K562 (cell line): Measurements from ENCODE around the gene CEP43. TPM values are rescaled to one million over a fixed set of nuclear protein-coding genes. Genes with fewer than 3 reads are reported as not detected.

Experiments
- ATAC-seq: fragments of 200-7000 bp; cut with Tn5 transposase; 3 replicates; pipeline ENCODE4 v1.9.1; 2020; ENCODE audit warnings: moderate library complexity
- BruUV-seq: library from RNA; stranded (reverse); fragments of 400-500 nt; replicated peaks from 2 replicates; lab custom pipeline; 2021; lab: Mats Ljungman, UMichigan
- CTCF ChIA-PET: fragments of 300-600 bp; formaldehyde crosslinking; extraction: SDS; loops from one replicate; lab custom pipeline; 2021; ENCODE audit warnings: low intra/inter-chr PET ratio; lab: Yijun Ruan, JAX
- POLR2A ChIA-PET: fragments of 300-600, 350-650 bp; sonication (Branson Sonifier 250); formaldehyde crosslinking; extraction: SDS; loops from one replicate; lab custom pipeline; 2021; ENCODE audit warnings: antibody characterized with exemption, inconsistent platforms; lab: Yijun Ruan, JAX
- DNase-seq, 4 experiments: peaks; one replicate each; pipeline versions ENCODE4 v3.0.0 to v3.0.0-alpha.2; 2011 to 2018; ENCODE audit warnings: low spot score in 3 of 4, mixed read lengths in 3 of 4; ENCODE audit errors: extremely low read depth in 1 of 4
- FAIRE-seq: peaks from 2 replicates; lab custom pipeline; 2011; peaks lifted over from hg19 to GRCh38; lab: Jason Lieb, UNC
- H2AFZ ChIP-seq: 2 replicates; pipeline ENCODE4 v1.6.0; 2011; ENCODE audit warnings: low read depth, low read length, control low read depth, inconsistent platforms
- H3K27ac ChIP-seq: fragments of 200-600 bp; 3 replicates; pipeline ENCODE4 v1.8.0; 2011; ENCODE audit warnings: low read depth, mild to moderate bottlenecking, control low read depth, inconsistent platforms, low read length, moderate library complexity, mixed read lengths; ENCODE audit errors: extremely low read depth
- H3K27me3 ChIP-seq, 2 experiments: fragments of 300-600 bp in 1 of 2; 2 replicates in 1 of 2; 3 replicates in 1 of 2; pipeline versions ENCODE4 v1.6.0 to v1.8.0; 2011; ENCODE audit warnings: inconsistent platforms in 2 of 2, low read length in 2 of 2, mild to moderate bottlenecking in 1 of 2, mixed read lengths in 1 of 2, moderate library complexity in 1 of 2; ENCODE audit not compliant: control insufficient read depth in 2 of 2, insufficient read depth in 2 of 2
- H3K36me3 ChIP-seq: fragments of 300-600 bp; 3 replicates; pipeline ENCODE4 v1.8.0; 2011; ENCODE audit warnings: mild to moderate bottlenecking, low read length, inconsistent platforms; ENCODE audit not compliant: control insufficient read depth, insufficient read depth
- H3K4me1 ChIP-seq, 2 experiments: fragments of 200-600 bp in 1 of 2; replicated peaks in 1 of 2; 2 replicates in 1 of 2; 3 replicates in 1 of 2; pipeline versions ENCODE4 v1.5.1 to v1.8.0; 2011; ENCODE audit warnings: inconsistent platforms in 2 of 2, low read length in 2 of 2, mild to moderate bottlenecking in 1 of 2, mixed read lengths in 1 of 2, moderate library complexity in 1 of 2; ENCODE audit not compliant: control insufficient read depth in 2 of 2, insufficient read depth in 2 of 2
- H3K4me2 ChIP-seq: 2 replicates; pipeline ENCODE4 v1.6.1; 2011; ENCODE audit warnings: low read length, control low read depth, inconsistent platforms, mixed read lengths; ENCODE audit not compliant: insufficient read depth
- H3K4me3 ChIP-seq: fragments of 200-600 bp; sonication (generic), shearing (Covaris generic); 2 replicates; pipeline ENCODE4 v1.5.1; 2016; ENCODE audit warnings: control low read depth, inconsistent platforms
- H3K79me2 ChIP-seq: fragments of 200-600 bp; 3 replicates; pipeline ENCODE4 v1.8.0; 2011; ENCODE audit warnings: low read length, inconsistent platforms; ENCODE audit not compliant: control insufficient read depth, insufficient read depth
- H3K9ac ChIP-seq, 2 experiments: 2 replicates each; pipeline versions ENCODE4 v1.6.0 to v1.6.1; 2011; ENCODE audit warnings: low read depth in 2 of 2, low read length in 2 of 2, control low read depth in 1 of 2, inconsistent platforms in 1 of 2, mild to moderate bottlenecking in 1 of 2, mixed read lengths in 1 of 2; ENCODE audit not compliant: insufficient read depth in 1 of 2
- H3K9me1 ChIP-seq: one replicate; pipeline ENCODE4 v1.6.0; 2011; ENCODE audit warnings: inconsistent platforms, mild to moderate bottlenecking, low read length, moderate library complexity; ENCODE audit not compliant: control insufficient read depth, insufficient read depth
- H3K9me3 ChIP-seq: replicated peaks from 2 replicates; pipeline ENCODE4 v1.5.1; 2011; ENCODE audit warnings: low read depth, low read length, inconsistent platforms; ENCODE audit not compliant: control insufficient read depth, insufficient read depth
- H4K20me1 ChIP-seq: replicated peaks from 2 replicates; pipeline ENCODE4 v1.6.1; 2011; ENCODE audit warnings: low read length, inconsistent platforms, mixed read lengths; ENCODE audit not compliant: control insufficient read depth, insufficient read depth
- E2F4 ChIP-seq: sonication (generic); formaldehyde crosslinking; IDR thresholded peaks from 2 replicates; pipeline ENCODE4 v1.8.0; 2022; ENCODE audit warnings: mild to moderate bottlenecking, low read depth, missing genetic modification reagents
- EP400 ChIP-seq: fragments of 450-650 bp; IDR thresholded peaks from 2 replicates; pipeline ENCODE4 v1.6.1; 2017; ENCODE audit warnings: antibody characterized with exemption, mild to moderate bottlenecking, moderate library complexity
- NR1H2 ChIP-seq: sonication (generic); formaldehyde crosslinking; IDR thresholded peaks from 2 replicates; pipeline ENCODE4 v1.4.0; 2020; ENCODE audit warnings: mild to moderate bottlenecking, missing genetic modification reagents
- TCF7 ChIP-seq: sonication (generic); IDR thresholded peaks from 2 replicates; pipeline ENCODE4 v1.6.1; 2016; ENCODE audit warnings: antibody characterized with exemption, borderline replicate concordance
- TCFL5 ChIP-seq: fragments of 250-450 bp; sonication (Bioruptor Pico); conservative IDR thresholded peaks from 2 replicates; pipeline ENCODE4 v1.6.1; 2021; ENCODE audit warnings: mild to moderate bottlenecking, moderate library complexity, matching md5 sums
- USF1 ChIP-seq: sonication (generic); formaldehyde crosslinking; IDR thresholded peaks from 2 replicates; pipeline ENCODE4 v1.9.0; 2022; ENCODE audit warnings: mild to moderate bottlenecking, missing genetic modification reagents
- XRCC3 ChIP-seq: fragments of 450-650 bp; IDR thresholded peaks from 2 replicates; pipeline ENCODE4 v1.6.1; 2017; ENCODE audit warnings: mild to moderate bottlenecking, moderate library complexity
- ZBTB33 ChIP-seq: sonication (generic); formaldehyde crosslinking; IDR thresholded peaks from 2 replicates; pipeline ENCODE4 v1.8.1; 2023; ENCODE audit warnings: mild to moderate bottlenecking, missing genetic modification reagents
- ZNF121 ChIP-seq: sonication (generic); formaldehyde crosslinking; conservative IDR thresholded peaks from 2 replicates; pipeline ENCODE4 v1.8.0; 2022; ENCODE audit warnings: missing genetic modification reagents
- ZNF280A ChIP-seq: fragments of 450-650 bp; IDR thresholded peaks from 2 replicates; pipeline ENCODE4 v1.6.1; 2018; ENCODE audit warnings: mild to moderate bottlenecking, low read depth; ENCODE audit not compliant: partially characterized antibody
- WGBS: fragments of 100-300 bp; shearing (Covaris generic); methylation state at CpG from one replicate; pipeline ENCODE4 v1.1.6; 2016; ENCODE audit warnings: low coverage, mixed read lengths; ENCODE audit not compliant: insufficient coverage; ENCODE audit errors: missing lambda C conversion rate; 5-methylcytosine and 5-hydroxymethylcytosine counted together
- in situ Hi-C: fragments of 300-500 bp; cut with MboI; formaldehyde crosslinking; loops from 4 replicates; pipeline ENCODE4 v1.15.0; 2018; ENCODE audit warnings: inconsistent platforms, mixed read lengths
- intact Hi-C: fragments of 100-400 bp; cut with micrococcal nuclease; formaldehyde crosslinking; loops from 2 replicates; pipeline ENCODE4 v1.14.2; 2022
- polyA plus RNA-seq, 8 experiments: library from polyadenylated mRNA; depleted of rRNA in 4 of 8; stranded (reverse) in 5 of 8; unstranded in 3 of 8; fragments of >200 nt; fragmentation: Nextera tagmentation in 2 of 8; fragmentation: Illumina TruSeq in 1 of 8; extraction: Ambion mirVana in 2 of 8; extraction: Trizol in 1 of 8; gene quantifications; 2 replicates each; pipeline versions ENCODE4 v1.2.1 to v1.2.3, GENCODE V29; 2011 to 2014; ENCODE audit warnings: inconsistent platforms in 1 of 8, missing spikeins in 1 of 8
- total RNA-seq, 7 experiments: library from RNA; depleted of rRNA in 6 of 7; stranded (reverse); fragments of >200 nt in 6 of 7; fragmentation: Illumina TruSeq in 2 of 7; extraction: Trizol in 2 of 7; gene quantifications; 2 replicates each; pipeline versions ENCODE4 v1.2.1 to v1.2.3, GENCODE V29; 2011 to 2021; ENCODE audit warnings: low replicate concordance in 1 of 7

The CEP43 gene
- total and polyA plus RNA-seq, 9 of the 15 experiments (the other 6 are each of a cell fraction or from before 2014, with no cell fraction given): 15.2 to 55.7 (median 47.4) TPM

- TF ChIP-seq TCFL5 (CRISPR knock-in tag): no peak
- TF ChIP-seq TCF7: peak; percentile 85; the same call in 1 of the 2 replicates
- no peak for TF ChIP-seq ZNF280A
- 0 out of 2 replicates have a peak, but pooled peaks have one; percentile 9 for TF ChIP-seq ZNF121 (CRISPR knock-in tag)
- no peak for TF ChIP-seq XRCC3
- TF ChIP-seq USF1 (CRISPR knock-in tag): no peak
- TF ChIP-seq, all 486 proteins: peak for 84
These were observed 697 bp upstream of the CEP43 start (continued) for GRCh38 chr6:166998256-166999144.

GRCh38 chr6:166999884-167000253 is 672 bp downstream of the CEP43 start:
- H3K4me1 ChIP-seq: peaks cover 20 to 30% of the 10 kb centered on the region in 2 experiments; a peak in 4 of 5 replicates
- H3K9ac ChIP-seq: peak overlapping the region; percentile 76 to 98
- H3K27ac ChIP-seq: peak overlapping the region; percentile 87
- WGBS: 0% methylated on average over 10 of the region's 10 CpGs
- ChIA-PET POLR2A (interaction anchor here (0.9 to 2.5 kb wide), 5 partner anchors 12 to 45 kb away, joined by 3 to 8 read pairs (median 3); partner anchors contain the start of gene RNASET2), CTCF (no interaction called here)
- peaks cover 94% of the 10 kb centered on the region for H3K79me2 ChIP-seq
- H3K9me1 ChIP-seq: no peaks in the 10 kb centered on the region
- H3K27me3 ChIP-seq: no peaks in the 10 kb centered on the region
- H3K4me3 ChIP-seq: peak overlapping the region; percentile 95
- peaks cover 6% of the 10 kb centered on the region for H4K20me1 ChIP-seq
- BruUV-seq: no TSS peak
- H3K9me3 ChIP-seq: no peaks in the 10 kb centered on the region
- intact Hi-C loops (loop anchor here (2.0 to 5.0 kb wide), 3 partner anchors 42 to 142 kb away; partner anchors contain the start of gene RNASET2), in situ Hi-C loops (no loop called here)
- H3K36me3 ChIP-seq: peaks cover 68% of the 10 kb centered on the region
- ATAC-seq (no peak), FAIRE-seq (no peak), DNase-seq (no peak)
- H2AFZ ChIP-seq: peak overlapping the region; percentile 96
- peak overlapping the region; percentile 84 for H3K4me2 ChIP-seq
- 0 out of 2 replicates have a peak, but pooled peaks have one; percentile 32 for TF ChIP-seq EP400
- TF ChIP-seq ZBTB33 (CRISPR knock-in tag): no peak
- TF ChIP-seq NR1H2 (CRISPR knock-in tag): 0 out of 2 replicates have a peak, but pooled peaks have one; percentile 33
- no peak for TF ChIP-seq E2F4
